Measurements from ENCODE around the gene MBNL2.

The MBNL2 gene

DNA sequence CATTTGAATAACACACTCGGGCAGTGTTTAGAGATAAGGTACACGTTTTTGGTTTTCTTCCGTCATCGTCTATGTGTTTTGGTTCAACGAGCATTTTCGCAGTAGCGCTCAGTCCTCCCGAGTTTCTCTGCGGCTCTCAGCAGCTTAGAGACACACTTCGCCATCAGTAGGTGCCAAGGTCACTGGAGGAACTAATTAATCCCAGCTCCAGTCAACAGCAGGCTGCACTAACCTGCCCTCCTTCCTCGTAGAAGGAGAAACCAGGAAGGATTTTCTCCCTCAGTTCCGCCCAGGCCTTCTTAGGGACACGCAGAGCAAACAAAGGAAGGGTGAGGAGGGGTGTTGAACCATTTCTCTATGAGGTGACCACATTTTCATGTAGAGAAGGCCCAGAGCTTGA is 12.6 kb downstream of the MBNL2 start:
- DNase-seq (ENCODE audit: low spot score), result no peak

DNA sequence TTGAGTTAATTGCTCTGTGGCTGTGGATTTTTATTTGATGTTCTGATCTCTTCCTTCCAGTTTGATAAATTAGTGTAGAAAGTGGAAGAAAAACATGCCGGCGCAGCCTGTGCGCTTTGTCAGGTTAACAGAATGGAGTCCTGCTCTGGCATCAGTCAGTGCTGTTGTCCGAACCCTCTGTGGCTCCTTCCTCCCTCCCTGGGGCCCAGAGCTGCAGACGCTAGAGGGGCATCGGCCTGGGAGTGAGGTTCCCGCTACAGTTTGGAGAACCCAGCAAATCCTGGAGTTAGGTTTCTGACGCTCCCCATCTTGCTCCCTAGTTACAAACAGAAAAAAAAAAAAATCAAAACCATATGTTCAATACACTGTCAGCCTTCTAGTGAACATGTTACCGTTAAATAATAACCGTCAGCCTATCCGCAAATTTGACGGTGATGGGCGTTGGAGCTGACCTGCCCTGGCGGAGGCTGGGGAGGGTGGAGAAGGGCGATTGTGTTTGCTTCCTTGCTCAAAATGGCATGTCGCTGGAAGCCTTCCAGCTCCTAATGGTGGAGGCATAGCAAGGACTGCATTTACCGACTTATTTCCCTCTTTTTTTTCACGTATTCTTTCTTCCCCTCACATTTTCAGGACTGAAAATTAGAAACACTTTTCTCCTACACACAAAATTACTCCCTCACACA is 13.6 kb downstream of the MBNL2 start:
- DNase-seq (ENCODE audit: low spot score), result no peak

DNA sequence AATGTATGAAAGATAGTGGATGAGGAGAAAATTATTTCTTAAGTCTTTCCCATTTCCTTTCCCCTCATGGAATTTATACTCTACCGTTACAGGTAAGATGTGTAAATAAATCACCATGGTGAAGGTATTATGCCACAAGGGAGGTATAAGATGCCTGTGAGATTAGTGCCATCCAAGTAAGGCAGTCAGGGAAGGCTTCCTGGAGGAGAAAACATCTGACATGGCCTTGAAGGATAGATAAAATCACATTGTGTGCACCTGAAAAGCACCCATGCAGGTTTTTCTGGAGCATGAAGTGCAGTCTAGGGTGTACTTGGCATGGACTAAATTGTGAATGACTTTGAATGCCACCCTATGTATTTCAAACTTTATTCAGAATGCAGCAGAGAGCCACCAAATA is 15.3 kb downstream of the MBNL2 start:
- no peak for DNase-seq (ENCODE audit: low spot score)

DNA sequence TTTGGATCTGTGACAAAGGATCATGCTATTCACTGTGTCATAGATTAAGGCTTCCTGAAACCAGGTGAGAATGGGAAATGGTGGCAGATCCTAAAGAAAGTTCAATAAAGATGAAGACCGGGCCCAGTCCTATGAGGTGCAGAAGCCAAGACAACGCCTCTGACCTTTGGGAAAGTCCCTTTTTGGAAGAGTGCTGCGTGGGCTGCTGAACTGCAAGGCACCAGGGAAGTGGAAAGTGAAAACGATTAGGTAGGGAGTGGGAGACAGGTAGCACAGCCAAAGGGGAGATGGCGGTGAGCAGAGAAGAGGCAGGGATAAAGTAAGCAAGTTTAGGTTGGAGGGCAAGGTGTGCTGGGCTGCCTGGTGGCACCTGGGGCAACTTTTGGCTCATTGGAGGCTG is 16.3 kb downstream of the MBNL2 start:
- DNase-seq (ENCODE audit: low spot score), result no peak

DNA sequence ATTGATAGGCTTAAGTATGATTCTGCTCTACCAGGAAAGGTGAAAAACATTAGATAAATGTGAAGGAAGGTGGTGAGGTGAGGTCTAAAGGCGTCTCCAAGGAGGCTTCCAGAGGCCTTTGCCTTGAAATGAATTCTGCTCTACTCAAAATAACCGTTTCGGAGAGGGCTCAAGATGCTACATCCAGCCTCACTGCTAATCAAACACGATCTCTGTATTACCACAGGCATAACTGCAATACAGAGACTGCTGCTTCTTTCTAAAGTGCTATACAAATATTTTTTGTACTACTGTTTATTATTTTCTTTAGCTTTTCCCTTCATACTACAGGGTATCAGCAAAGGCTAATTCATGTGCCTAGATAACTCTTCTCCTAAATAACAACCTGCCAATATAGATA is 16.8 kb downstream of the MBNL2 start:
- DNase-seq (ENCODE audit: low spot score), result no peak

DNA sequence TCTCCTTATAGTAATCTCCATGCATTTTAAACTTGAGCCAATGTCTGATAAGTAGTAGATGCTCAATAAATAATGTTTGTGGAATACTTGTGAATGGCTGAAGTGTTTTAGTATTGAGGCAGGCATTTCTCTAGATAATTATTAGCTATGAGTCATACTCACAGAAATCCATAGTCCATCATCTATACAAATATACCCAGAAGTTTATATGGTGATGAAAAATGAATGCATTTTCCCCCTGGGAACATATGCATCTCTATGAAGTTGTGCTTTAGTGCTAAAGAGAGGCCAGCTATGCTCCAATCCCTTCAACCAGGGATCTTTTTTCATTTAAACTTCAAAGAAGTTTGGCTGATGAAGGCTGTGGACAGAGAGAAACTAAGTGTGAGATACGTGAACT is 17.2 kb downstream of the MBNL2 start:
- no peak for DNase-seq (ENCODE audit: low spot score)

DNA sequence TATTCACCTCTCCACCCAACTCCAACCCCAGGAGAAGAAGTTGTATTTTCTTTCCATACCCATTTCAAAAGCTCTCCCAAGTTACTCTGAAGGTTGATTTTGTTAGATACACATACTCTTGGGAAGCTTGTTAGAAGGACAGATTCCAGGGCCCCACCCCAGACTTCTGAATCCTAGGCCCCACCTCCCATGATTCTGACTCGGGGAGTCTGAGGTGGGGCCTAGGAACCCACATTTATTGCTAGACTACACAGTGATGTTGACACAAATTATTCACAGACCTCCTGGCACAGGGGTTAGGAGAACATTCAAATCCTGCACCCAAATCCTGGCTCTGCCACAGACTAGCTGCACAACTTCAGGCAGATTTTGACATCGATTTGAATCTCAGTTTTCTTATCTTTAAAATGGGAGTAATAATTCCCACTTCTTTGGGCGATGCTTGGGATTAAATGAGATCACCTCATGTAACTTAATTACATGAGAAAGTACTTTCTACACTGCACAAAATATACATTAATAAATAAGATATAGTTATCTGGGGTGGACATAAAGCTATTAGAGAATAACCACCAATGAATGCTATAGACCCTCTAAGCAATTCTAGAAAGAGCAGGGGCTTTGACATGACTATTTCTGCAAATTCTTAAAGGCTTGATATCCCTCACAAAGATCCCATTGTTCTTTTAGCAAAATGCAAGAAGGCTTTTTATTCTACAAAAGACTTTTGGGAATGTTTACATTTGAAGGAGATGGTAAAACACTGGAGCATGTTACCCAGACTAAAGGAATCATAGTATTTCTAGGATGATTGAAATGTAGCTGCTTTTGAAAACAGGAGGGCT is 18.0 kb downstream of the MBNL2 start:
- no peak for DNase-seq (ENCODE audit: low spot score)

DNA sequence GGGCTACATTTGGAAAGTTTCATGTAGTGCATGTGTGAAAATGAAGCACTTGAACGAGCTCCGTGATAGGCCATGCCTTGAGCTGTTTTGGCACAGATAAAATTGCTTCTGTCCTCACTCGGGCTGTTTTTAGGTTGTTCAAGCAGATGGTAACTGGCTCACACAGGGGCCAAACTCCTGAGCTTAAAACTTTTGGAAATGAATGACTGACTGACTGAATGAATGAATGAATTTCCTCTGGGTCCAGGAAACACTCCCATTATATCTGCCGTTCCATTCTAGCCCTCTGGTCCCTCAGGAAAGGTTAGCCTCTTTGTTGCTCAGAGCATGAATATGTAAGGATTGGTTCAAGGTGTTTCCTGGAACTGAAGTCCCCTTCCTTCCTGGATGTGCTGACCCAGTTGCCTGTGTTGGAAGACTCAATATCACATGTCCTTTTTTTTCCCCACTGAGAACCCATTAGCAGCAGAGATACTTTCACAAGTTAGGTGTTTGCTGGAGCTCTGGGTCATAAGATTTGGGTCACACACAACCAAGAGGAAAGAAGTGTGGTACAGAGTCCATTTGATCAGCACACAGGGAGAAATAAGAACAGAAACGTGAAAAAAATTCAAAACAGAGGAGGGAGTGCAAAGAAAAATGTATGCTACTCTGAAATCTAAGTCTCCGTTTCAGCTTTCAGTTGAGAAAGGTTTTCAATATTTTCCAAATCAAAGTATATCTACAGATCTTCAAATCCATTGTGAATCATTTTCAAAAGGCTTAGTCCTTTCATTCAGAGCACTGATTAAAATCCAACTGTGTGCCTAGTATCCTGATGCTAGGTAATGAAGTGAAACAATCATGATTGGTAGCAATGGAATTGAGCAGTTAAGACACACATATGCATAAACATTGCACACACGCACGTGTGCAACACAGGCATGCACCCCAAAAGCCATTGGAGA is 18.9 kb downstream of the MBNL2 start:
- no peak for DNase-seq (ENCODE audit: low spot score)

DNA sequence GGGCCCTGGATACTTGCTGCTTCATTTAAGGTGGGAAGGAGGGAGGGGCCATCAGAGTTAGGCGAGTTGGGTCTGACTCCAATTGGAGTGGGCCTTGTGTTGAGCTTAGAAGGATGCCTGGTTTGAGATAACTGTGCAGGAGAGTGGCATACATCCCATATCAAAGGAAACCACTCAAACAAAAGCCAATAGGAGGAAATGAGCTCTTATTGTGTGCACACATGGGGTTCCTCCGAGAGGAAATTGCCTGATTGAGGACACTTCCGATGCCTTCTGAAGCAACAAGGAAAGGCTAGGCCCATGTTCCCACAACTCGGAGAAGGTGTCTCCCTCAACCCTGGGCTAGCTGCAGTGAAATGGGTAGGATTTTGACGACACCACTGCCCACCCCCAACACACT is 19.6 kb downstream of the MBNL2 start:
- DNase-seq (ENCODE audit: low spot score), result no peak

DNA sequence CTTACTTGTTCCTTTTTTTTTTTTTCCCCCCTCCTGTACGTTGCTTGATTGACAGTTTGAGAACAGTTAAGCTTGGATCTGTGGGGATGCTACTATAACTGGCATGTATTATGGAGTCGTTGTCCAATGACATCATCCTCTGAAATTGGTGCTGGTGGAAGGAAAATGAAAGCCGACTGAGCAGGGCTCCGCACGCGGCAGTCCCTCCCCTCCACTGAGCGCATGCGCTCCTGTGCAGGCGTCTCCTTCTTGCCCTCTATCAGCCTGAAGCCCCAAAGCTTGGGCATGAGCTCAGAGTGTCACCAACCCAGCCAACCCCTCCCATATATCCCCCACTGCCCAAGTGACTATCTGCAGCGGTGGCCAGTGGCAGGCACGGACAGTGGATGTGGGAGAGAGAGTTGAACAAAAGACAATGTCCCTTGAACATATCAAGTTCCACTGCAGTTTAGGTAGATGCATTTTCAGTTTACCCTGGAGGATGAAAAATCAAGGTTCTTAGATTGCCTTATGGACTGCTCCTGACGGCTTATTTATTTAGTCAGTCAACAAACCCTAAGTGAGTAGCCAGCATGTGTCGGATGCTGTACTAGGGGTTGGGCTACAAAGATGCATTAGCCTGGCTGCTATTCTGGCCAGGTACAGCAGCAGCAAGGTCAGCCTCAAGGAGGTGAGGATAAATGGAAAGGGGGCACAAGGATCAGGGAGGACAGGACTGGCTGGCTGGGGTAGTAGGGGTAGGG is 20.8 kb downstream of the MBNL2 start:
- no peak for DNase-seq (ENCODE audit: low spot score)

DNA sequence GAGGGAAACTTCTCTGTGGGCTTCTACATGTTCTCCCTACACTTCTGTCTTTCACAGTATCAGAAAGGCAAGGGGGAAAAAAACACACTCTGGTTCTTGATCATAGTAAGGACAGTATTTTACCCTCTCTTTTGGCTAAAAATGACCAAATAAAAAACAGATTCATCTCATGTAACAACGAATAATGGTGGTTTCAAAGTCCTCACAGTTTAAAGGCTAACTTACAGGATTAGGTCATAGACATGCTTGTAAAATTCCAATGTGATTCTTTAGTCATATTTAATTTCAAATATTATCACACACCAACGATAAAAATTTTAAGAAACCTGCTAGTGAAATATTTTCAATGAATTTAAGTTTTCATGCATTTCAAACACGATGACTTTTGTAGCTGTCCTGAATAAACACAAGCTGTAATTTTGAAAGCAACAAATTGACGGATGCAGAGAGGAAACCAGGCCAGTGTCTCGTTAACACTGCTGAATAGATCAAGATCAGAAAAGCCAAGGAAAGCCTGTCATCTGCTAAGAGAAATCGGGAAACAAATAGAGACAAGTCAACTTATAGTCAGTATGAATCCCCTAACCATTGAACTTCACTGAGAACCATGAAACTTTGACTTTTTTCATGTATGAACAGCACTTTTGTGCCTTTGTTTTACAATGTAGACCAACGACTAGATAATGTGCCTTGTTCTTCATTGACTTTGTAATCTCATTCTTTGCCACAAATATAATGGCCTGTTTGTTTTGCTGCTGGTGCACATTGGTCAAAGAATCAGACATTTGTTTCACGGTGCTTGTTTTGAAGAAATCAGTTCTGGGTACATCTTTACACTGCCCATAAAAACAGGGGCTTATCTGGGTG is 22.0 kb downstream of the MBNL2 start:
- no peak for DNase-seq (ENCODE audit: low spot score)

DNA sequence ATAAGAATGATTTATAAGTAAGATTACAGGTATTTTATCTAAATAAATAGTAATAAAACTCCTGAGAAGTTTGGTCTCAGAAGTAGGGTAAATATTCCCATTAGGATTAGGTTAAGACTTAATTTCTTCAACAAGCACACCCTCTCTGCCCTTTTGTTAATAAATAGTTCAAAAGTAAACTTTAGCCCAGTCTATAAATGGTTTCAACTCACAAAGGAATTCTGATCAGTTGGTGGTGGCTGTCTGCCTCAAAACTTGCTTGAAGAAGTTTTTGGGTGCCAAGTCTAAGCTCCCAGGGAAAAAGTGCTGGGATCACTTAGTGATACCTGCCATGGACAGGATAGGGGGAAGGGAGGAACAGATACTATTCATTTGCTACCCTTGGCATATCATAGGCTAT is 22.9 kb downstream of the MBNL2 start:
- no peak for DNase-seq (ENCODE audit: low spot score)

DNA sequence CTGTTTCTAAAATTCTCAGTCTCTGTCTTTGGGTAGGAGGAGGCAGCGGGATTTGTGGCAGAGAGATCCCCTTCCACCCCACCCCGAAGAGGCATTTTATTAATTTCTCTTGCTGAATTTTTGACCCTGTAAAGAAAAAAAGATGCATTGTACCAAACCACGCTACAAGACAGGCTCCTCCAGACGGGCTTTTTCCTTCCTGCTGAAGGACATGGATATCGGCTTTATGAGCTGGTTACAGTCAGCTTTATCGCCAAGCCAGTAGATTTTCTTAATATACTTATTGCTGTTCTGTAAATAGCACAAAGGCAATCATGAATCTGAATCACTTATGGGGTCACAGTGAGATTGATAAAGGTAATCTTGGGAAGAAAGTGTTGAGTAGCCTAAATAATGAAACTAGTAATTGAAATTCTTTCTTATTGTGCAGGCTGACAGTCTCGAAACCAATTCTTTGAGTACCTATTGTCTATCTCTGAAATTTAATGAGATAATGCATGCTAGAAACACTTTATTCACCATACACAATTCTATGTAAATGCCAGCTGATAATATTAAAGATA is 24.5 kb downstream of the MBNL2 start:
- no peak for DNase-seq (ENCODE audit: low spot score)

DNA sequence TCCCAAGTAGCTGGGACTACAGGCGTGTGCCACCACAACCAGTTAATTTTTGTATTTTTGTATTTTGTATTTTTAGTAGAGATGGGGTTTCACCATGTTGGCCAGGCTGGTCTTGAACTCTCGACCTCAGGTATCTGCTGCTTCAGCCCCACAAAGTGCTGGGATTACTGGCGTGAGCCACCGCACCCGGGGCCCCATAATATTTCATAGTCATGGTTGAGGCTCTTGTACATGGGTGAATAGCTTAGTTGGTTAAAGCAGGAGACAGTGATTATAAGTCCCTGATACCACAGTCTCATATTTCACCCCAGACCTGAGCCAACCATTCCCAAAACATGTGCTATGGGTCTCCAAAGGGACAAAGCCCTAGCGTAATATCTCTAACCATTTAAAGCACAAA is 26.1 kb downstream of the MBNL2 start:
- DNase-seq (ENCODE audit: low spot score), result no peak

DNA sequence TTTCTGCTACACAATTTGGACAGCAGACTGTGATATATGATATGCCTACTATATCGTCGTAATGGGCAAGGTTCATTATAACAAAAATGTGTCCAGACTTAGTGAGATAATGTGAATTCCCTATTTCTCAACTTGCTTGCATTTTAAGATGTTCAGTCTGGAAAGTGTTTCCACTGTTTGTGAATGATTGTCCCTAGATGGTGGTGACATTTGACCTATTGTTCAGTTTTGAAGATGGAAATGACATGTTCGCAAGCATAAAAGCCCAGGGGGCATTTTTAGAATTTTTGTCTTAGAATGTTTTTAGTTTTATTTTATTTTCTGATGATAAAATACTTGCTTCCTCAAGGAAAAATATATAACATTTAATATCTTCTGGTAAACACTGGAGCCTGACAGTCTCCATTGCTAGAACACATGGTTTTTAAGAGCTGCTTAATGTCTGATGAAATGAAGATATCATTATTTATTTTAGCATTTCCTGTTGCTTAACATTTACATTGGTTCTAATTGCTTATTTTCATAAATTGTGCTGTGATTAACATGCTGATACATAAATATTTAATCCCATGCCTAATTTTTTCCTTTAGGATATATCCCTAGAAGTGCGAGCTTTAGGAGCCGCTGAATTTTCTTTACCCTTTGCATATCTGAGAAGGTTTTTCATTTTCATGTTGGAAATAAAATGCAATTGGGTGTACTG is 27.1 kb downstream of the MBNL2 start:
- DNase-seq (ENCODE audit: low spot score), result no peak

DNA sequence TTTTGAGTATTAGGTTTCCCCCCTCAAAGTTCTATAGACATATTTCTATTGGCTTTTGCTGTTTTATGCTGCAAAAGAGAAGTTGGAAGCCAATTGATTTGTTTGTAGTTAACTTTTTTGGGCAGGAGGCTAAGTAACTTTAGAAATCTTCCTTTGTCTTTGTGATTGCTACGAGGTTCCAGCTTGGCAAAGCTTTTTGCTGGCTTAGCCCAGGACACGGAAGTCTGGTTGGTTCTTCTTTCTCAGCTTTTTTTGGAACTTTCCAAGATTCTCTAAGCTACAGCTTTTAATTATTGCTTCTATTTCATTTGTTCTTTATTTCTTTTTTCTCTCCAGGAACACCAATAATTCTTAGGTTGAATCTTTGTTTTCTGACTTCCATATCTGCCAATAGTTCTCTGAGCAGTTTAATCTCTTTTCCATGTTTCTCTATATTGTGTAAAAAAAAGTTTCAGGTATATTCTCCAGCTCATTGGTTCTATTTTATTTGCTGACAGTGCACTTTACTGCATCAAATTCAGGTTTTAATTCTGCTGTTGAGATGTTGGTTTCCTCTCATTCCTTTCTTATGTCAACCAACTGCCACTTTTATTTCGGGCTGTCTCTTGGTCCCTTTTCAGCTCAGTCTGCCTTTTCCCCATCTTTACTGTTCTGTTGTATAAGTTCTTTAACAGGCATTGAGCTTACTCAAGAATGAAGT is 27.8 kb downstream of the MBNL2 start:
- no peak for DNase-seq (ENCODE audit: low spot score)

DNA sequence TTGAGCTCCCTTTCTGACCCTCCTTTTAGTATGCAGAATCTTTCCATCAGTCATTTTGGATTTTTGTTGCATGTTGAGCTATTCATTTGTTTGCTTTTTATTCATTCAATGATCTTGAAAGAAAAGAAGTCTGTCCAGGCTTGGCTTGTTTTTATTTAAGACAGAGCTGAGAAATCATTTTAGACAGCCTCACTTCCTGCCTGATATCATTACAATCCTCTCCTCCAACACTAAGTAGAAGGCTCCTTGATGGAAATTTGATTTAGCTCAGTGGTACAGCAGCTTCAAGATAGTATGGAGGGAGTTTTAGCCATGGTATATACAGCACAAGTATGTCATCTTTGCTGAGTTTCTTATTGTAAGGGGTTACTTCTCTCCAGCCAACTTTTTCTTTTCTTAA is 28.4 kb downstream of the MBNL2 start:
- no peak for DNase-seq (ENCODE audit: low spot score)

DNA sequence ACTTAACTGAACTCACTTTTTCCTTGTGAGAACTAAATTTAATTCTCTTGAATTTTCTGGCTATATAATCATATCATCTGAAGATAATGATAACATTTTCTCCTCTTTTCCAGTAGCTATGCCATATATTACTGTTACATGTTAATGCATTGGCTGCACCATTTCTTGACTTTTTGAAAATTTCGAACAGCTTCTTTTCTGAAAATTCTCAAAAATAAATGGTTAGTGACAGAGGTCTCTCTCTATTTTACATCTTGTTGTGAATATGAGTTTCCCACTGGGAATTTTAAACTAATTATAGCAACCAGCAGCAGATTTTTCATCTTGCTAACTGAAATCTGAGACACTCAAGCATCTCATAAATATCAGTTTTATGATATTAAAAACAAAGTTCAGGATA is 30.6 kb downstream of the MBNL2 start:
- no peak for DNase-seq (ENCODE audit: low spot score)

DNA sequence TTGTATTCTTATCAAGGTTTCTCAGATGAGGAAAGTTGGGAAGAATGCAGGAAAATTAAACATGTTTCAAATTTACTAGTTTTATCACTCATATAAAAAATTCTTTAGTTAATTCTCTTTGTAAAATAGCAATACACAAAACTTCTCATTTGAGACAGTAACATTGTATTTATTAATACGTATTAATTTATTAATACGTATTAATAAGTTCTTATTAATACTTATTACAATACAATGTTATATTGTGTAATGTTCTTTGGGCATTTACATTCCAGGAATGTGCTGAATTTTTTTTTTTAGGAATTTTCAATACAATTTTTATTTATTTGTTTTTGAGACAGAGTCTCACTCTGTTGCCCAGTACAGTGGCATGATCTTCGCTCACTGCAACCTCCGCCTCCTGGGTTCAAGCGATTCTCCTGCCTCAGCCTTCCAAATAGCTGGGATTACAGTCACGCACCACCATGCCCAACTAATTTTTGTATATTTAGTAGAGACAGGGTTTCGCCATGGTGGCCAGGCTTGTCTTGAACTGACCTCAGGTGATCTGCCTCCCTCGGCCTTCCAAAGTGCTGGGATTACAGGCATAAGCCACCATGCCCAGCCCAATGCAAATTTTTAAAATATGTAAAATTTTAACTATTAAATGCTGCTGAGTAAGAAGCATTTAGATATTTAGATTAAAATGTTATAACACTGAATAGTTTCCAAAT is 31.6 kb downstream of the MBNL2 start:
- no peak for DNase-seq (ENCODE audit: low spot score)
